IMR-90 (cell line): ENCODE results near the gene ITPR3. TPM values are rescaled to one million over a fixed set of nuclear protein-coding genes. Genes with fewer than 3 reads are reported as not detected.

ENCODE experiments used
- ATAC-seq: fragments of 200-7000 bp; cut with Tn5 transposase; 2 replicates; pipeline ENCODE4 v1.9.1; 2020; ENCODE audit warnings: low read depth, mild to moderate bottlenecking, moderate library complexity
- BruUV-seq: library from RNA; stranded (reverse); fragments of 400-500 nt; replicated peaks from 2 replicates; lab custom pipeline; 2021; lab: Mats Ljungman, UMichigan
- CTCF ChIA-PET: fragments of 300-600 bp; formaldehyde crosslinking; extraction: SDS; loops from one replicate; lab custom pipeline; 2021; ENCODE audit warnings: antibody characterized with exemption; lab: Yijun Ruan, JAX
- POLR2A ChIA-PET: fragments of 300-600 bp; sonication (Branson Sonifier 250); formaldehyde crosslinking; loops from one replicate; lab custom pipeline; 2022; ENCODE audit warnings: antibody characterized with exemption; ENCODE audit not compliant: unreplicated experiment; lab: Charles Lee
- DNase-seq: peaks from one replicate; pipeline ENCODE4 v3.0.0; 2013
- H2AFZ ChIP-seq: replicated peaks from 2 replicates; pipeline ENCODE3; 2013; ENCODE audit warnings: low read length, mild to moderate bottlenecking; ENCODE audit not compliant: poor library complexity
- H2AK5ac ChIP-seq: 2 replicates; pipeline ENCODE4 v1.6.1; 2013; ENCODE audit warnings: low read depth, low read length, inconsistent platforms
- H2AK9ac ChIP-seq: replicated peaks from 2 replicates; pipeline ENCODE3; 2013; ENCODE audit warnings: mild to moderate bottlenecking, low read depth, low read length, moderate library complexity; ENCODE audit not compliant: poor library complexity
- H2BK120ac ChIP-seq: 2 replicates; pipeline ENCODE4 v1.6.1; 2013; ENCODE audit warnings: low read depth, low read length, inconsistent platforms
- H2BK15ac ChIP-seq: 3 replicates; pipeline ENCODE4 v1.6.1; 2013; ENCODE audit warnings: low read depth, low read length, inconsistent platforms
- H2BK20ac ChIP-seq: 2 replicates; pipeline ENCODE4 v1.6.1; 2013; ENCODE audit warnings: low read depth, mild to moderate bottlenecking, inconsistent platforms, low read length, moderate library complexity
- H2BK5ac ChIP-seq: 2 replicates; pipeline ENCODE4 v1.6.1; 2013; ENCODE audit warnings: mild to moderate bottlenecking, low read depth, low read length, inconsistent platforms; ENCODE audit not compliant: poor library complexity, severe bottlenecking
- H3K14ac ChIP-seq: replicated peaks from 2 replicates; pipeline ENCODE4 v1.6.1; 2013; ENCODE audit warnings: low read depth, low read length, inconsistent platforms
- H3K18ac ChIP-seq: 2 replicates; pipeline ENCODE4 v1.6.1; 2013; ENCODE audit warnings: low read depth, low read length, control low read depth
- H3K23ac ChIP-seq: 2 replicates; pipeline ENCODE4 v1.6.1; 2013; ENCODE audit warnings: low read depth, low read length, inconsistent platforms
- H3K27ac ChIP-seq: 2 replicates; pipeline ENCODE4 v1.5.1; 2013; ENCODE audit warnings: mild to moderate bottlenecking, control low read depth, low read length; ENCODE audit not compliant: insufficient read depth
- H3K27me3 ChIP-seq: 2 replicates; pipeline ENCODE4 v1.6.1; 2013; ENCODE audit warnings: low read length; ENCODE audit not compliant: control insufficient read depth, insufficient read depth
- H3K36me3 ChIP-seq: 2 replicates; pipeline ENCODE4 v1.6.1; 2013; ENCODE audit warnings: low read length, mixed read lengths; ENCODE audit not compliant: control insufficient read depth, insufficient read depth
- H3K4ac ChIP-seq: 2 replicates; pipeline ENCODE4 v1.6.1; 2013; ENCODE audit warnings: low read depth, low read length, inconsistent platforms
- H3K4me1 ChIP-seq: 2 replicates; pipeline ENCODE4 v1.6.1; 2013; ENCODE audit warnings: low read length, mixed read lengths; ENCODE audit not compliant: control insufficient read depth, insufficient read depth
- H3K4me2 ChIP-seq: 2 replicates; pipeline ENCODE4 v1.6.1; 2013; ENCODE audit warnings: low read depth, mild to moderate bottlenecking, control low read depth, low read length, moderate library complexity
- H3K4me3 ChIP-seq: 2 replicates; pipeline ENCODE4 v1.5.1; 2013; ENCODE audit warnings: low read depth, mild to moderate bottlenecking, control low read depth, low read length, moderate library complexity; ENCODE audit not compliant: insufficient read depth
- H3K56ac ChIP-seq: 2 replicates; pipeline ENCODE4 v1.6.1; 2013; ENCODE audit warnings: low read length, inconsistent platforms; ENCODE audit not compliant: insufficient read depth; ENCODE audit errors: extremely low read depth
- H3K79me1 ChIP-seq, 2 experiments: 2 replicates each; pipeline ENCODE4 v1.6.1; 2013; ENCODE audit warnings: low read length in 2 of 2, inconsistent platforms in 1 of 2, low read depth in 1 of 2
- H3K9ac ChIP-seq: 2 replicates; pipeline ENCODE4 v1.6.1; 2013; ENCODE audit warnings: low read depth, low read length, control low read depth
- H3K9me1 ChIP-seq: 2 replicates; pipeline ENCODE4 v1.6.1; 2013; ENCODE audit warnings: low read length, inconsistent platforms; ENCODE audit not compliant: insufficient read depth
- H3K9me3 ChIP-seq: 2 replicates; pipeline ENCODE4 v1.6.1; 2013; ENCODE audit warnings: low read length; ENCODE audit not compliant: control insufficient read depth, insufficient read depth
- H4K20me1 ChIP-seq: 2 replicates; pipeline ENCODE4 v1.6.1; 2013; ENCODE audit warnings: low read length, inconsistent platforms; ENCODE audit not compliant: insufficient read depth
- H4K5ac ChIP-seq: 2 replicates; pipeline ENCODE4 v1.6.1; 2013; ENCODE audit warnings: mild to moderate bottlenecking, low read depth, low read length, control low read depth
- H4K8ac ChIP-seq, 2 experiments: 2 replicates each; pipeline ENCODE4 v1.6.1; 2013; ENCODE audit warnings: low read depth in 2 of 2, low read length in 2 of 2, control low read depth in 1 of 2, inconsistent platforms in 1 of 2
- H4K91ac ChIP-seq: 2 replicates; pipeline ENCODE4 v1.6.1; 2013; ENCODE audit warnings: low read depth, low read length, inconsistent platforms; ENCODE audit not compliant: insufficient read depth
- BHLHE40 ChIP-seq: fragments of 150-350 bp; IDR thresholded peaks from 2 replicates; pipeline ENCODE4 v1.6.1; 2016; ENCODE audit warnings: mild to moderate bottlenecking, low read depth, low read length
- CEBPB ChIP-seq: IDR thresholded peaks from 2 replicates; pipeline ENCODE4 v1.6.1; 2012; ENCODE audit warnings: low read depth, low read length, improper control_type of control experiment
- CHD1 ChIP-seq: IDR thresholded peaks from 2 replicates; pipeline ENCODE4 v1.6.1; 2012; ENCODE audit warnings: low read depth, low read length, improper control_type of control experiment
- FOS ChIP-seq: fragments of 150-350 bp; IDR thresholded peaks from 2 replicates; pipeline ENCODE4 v1.6.1; 2016; ENCODE audit warnings: low read depth, low read length
- MAFK ChIP-seq: IDR thresholded peaks from 2 replicates; pipeline ENCODE4 v1.6.1; 2012; ENCODE audit warnings: low read depth, low read length, improper control_type of control experiment
- MAZ ChIP-seq: IDR thresholded peaks from 2 replicates; pipeline ENCODE4 v1.6.1; 2012; ENCODE audit warnings: low read depth, mild to moderate bottlenecking, low read length, improper control_type of control experiment, moderate library complexity, borderline replicate concordance
- MXI1 ChIP-seq: IDR thresholded peaks from 2 replicates; pipeline ENCODE4 v1.6.1; 2012; ENCODE audit warnings: low read depth, mild to moderate bottlenecking, low read length, moderate library complexity, borderline replicate concordance
- NFE2L2 ChIP-seq: fragments of 150-350 bp; IDR thresholded peaks from 2 replicates; pipeline ENCODE4 v1.6.1; 2016; ENCODE audit warnings: low read depth, mild to moderate bottlenecking, low read length
- POLR2A ChIP-seq: IDR thresholded peaks from 2 replicates; pipeline ENCODE4 v1.6.1; 2012; ENCODE audit warnings: mild to moderate bottlenecking, low read depth, low read length
- RAD21 ChIP-seq: IDR thresholded peaks from 2 replicates; pipeline ENCODE4 v1.6.1; 2012; ENCODE audit warnings: low read length, improper control_type of control experiment
- RCOR1 ChIP-seq: IDR thresholded peaks from 2 replicates; pipeline ENCODE4 v1.6.1; 2012; ENCODE audit warnings: mild to moderate bottlenecking, low read length, improper control_type of control experiment; ENCODE audit not compliant: insufficient replicate concordance
- RFX5 ChIP-seq: IDR thresholded peaks from 2 replicates; pipeline ENCODE4 v1.8.0; 2012; ENCODE audit warnings: low read depth, mild to moderate bottlenecking, low read length, moderate library complexity
- SMC3 ChIP-seq: fragments of 150-350 bp; IDR thresholded peaks from 2 replicates; pipeline ENCODE4 v1.6.1; 2016; ENCODE audit warnings: low read depth, mild to moderate bottlenecking, antibody characterized with exemption, low read length, moderate library complexity
- WGBS, 2 experiments: methylation state at CpG; one replicate each; pipeline versions ENCODE4 v1.1.5 to v1.1.7; 2013; ENCODE audit warnings: missing lambda C conversion rate in 2 of 2; ENCODE audit not compliant: insufficient read length in 1 of 2; ENCODE audit errors: extremely low coverage in 2 of 2; 5-methylcytosine and 5-hydroxymethylcytosine counted together
- dilution Hi-C: fragments of 300-500 bp; cut with HindIII; formaldehyde crosslinking; loops from one replicate; pipeline ENCODE4 v1.14.3; 2018; ENCODE audit warnings: low sequenced_read_pairs; ENCODE audit not compliant: unreplicated experiment
- in situ Hi-C: fragments of 300-500 bp; cut with MboI; formaldehyde crosslinking; loops from 3 replicates; pipeline ENCODE4 v1.14.3; 2019; ENCODE audit warnings: low sequenced_read_pairs, inconsistent platforms, mixed read lengths
- intact Hi-C: fragments of 100-400 bp; cut with micrococcal nuclease; formaldehyde crosslinking; loops from 2 replicates; pipeline ENCODE4 v1.10.0; 2022
- polyA plus RNA-seq, 3 experiments: library from polyadenylated mRNA; depleted of rRNA; stranded (reverse); fragments of >200 nt; gene quantifications; 2 replicates each; pipeline ENCODE4 v1.2.3, GENCODE V29; 2012; ENCODE audit warnings: low replicate concordance in 1 of 3
- total RNA-seq: library from RNA; depleted of rRNA; stranded (reverse); fragments of >200 nt; gene quantifications from 2 replicates; pipeline ENCODE4 v1.2.3, GENCODE V29; 2012
- TF ChIP-seq, protein P1 (sequence below): fragments of 150-350 bp; IDR thresholded peaks from 2 replicates; pipeline ENCODE4 v1.6.1; 2017; ENCODE audit warnings: mild to moderate bottlenecking, antibody characterized with exemption, low read length, low read depth
- TF ChIP-seq, protein P2 (sequence below): conservative IDR thresholded peaks from 2 replicates; pipeline ENCODE4 v1.5.1; 2012; ENCODE audit warnings: mild to moderate bottlenecking, low read depth, low read length, improper control_type of control experiment
- TF ChIP-seq, protein P3 (sequence below): fragments of 150-350 bp; IDR thresholded peaks from 2 replicates; pipeline ENCODE4 v1.6.1; 2016; ENCODE audit warnings: low read depth, mild to moderate bottlenecking, low read length, moderate library complexity, borderline replicate concordance

The ITPR3 gene
- total and polyA plus RNA-seq, 2 of the 4 experiments (the other 2 are of a cell fraction) = 1.6 to 3.7 TPM

DNA sequence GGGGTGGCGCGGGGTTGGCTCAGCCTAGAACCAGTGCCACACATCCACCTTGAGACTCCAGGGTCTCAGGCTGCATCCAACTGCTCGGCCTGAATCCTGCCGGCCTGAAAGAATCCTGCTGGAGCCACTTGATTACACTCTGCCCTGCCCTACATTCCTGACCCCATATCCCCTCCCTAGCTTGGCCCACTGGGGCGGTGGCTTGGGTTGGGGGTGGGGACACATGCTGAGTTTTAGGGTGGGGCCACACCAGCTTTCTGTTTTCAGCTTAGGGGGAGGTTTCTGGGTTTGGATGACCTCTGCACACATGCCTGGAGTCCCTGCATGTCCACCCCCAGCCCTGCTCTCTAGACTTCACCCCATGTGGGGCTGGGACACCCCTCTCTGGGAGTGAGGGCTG, 6.8 kb downstream of the ITPR3 start:
- Histone ChIP-seq H4K20me1 (no peaks in the 10 kb centered on the region), H2AFZ (no peak overlapping the region), H2BK5ac (no peak overlapping the region), H3K79me1 (peaks cover 0 to 12% of the 10 kb centered on the region in 2 experiments; a peak in 1 of 4 replicates), H2AK9ac (peak overlapping the region; percentile 58), H4K5ac (no peak overlapping the region), H3K27ac (no peak overlapping the region), H3K36me3 (no peaks in the 10 kb centered on the region), H3K4ac (no peak overlapping the region), H3K56ac (no peak overlapping the region), H3K9me3 (no peaks in the 10 kb centered on the region), H2BK120ac (no peak overlapping the region), H2BK15ac (no peak overlapping the region), H3K9me1 (peaks cover 10% of the 10 kb centered on the region), H3K23ac (no peak overlapping the region), H3K4me3 (no peak overlapping the region), H2AK5ac (no peak overlapping the region), H3K18ac (no peak overlapping the region), H3K14ac (no peak overlapping the region), H2BK20ac (no peak overlapping the region), H4K91ac (no peak overlapping the region), H3K4me1 (no peaks in the 10 kb centered on the region), H4K8ac (no peak overlapping the region), H3K27me3 (no peaks in the 10 kb centered on the region), H3K4me2 (no peak overlapping the region), H3K9ac (no peak overlapping the region)
- in situ Hi-C loops (no loop called here), dilution Hi-C loops (no loop called here), intact Hi-C loops (no loop called here)
- no peak for TF ChIP-seq MAFK
- TF ChIP-seq POLR2A = no peak
- TF ChIP-seq NFE2L2 = no peak
- no peak for TF ChIP-seq CHD1
- no peak for TF ChIP-seq FOS
- no peak for TF ChIP-seq RCOR1
- TF ChIP-seq RAD21 = no peak
- TF ChIP-seq RFX5 = no peak
- TF ChIP-seq, protein P1, sequence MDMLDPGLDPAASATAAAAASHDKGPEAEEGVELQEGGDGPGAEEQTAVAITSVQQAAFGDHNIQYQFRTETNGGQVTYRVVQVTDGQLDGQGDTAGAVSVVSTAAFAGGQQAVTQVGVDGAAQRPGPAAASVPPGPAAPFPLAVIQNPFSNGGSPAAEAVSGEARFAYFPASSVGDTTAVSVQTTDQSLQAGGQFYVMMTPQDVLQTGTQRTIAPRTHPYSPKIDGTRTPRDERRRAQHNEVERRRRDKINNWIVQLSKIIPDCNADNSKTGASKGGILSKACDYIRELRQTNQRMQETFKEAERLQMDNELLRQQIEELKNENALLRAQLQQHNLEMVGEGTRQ = no peak
- no peak for TF ChIP-seq CEBPB
- no peak for TF ChIP-seq MXI1
- TF ChIP-seq, protein P2, sequence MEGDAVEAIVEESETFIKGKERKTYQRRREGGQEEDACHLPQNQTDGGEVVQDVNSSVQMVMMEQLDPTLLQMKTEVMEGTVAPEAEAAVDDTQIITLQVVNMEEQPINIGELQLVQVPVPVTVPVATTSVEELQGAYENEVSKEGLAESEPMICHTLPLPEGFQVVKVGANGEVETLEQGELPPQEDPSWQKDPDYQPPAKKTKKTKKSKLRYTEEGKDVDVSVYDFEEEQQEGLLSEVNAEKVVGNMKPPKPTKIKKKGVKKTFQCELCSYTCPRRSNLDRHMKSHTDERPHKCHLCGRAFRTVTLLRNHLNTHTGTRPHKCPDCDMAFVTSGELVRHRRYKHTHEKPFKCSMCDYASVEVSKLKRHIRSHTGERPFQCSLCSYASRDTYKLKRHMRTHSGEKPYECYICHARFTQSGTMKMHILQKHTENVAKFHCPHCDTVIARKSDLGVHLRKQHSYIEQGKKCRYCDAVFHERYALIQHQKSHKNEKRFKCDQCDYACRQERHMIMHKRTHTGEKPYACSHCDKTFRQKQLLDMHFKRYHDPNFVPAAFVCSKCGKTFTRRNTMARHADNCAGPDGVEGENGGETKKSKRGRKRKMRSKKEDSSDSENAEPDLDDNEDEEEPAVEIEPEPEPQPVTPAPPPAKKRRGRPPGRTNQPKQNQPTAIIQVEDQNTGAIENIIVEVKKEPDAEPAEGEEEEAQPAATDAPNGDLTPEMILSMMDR = no peak
- no peak for TF ChIP-seq BHLHE40
- no peak for TF ChIP-seq SMC3
- TF ChIP-seq, protein P3, sequence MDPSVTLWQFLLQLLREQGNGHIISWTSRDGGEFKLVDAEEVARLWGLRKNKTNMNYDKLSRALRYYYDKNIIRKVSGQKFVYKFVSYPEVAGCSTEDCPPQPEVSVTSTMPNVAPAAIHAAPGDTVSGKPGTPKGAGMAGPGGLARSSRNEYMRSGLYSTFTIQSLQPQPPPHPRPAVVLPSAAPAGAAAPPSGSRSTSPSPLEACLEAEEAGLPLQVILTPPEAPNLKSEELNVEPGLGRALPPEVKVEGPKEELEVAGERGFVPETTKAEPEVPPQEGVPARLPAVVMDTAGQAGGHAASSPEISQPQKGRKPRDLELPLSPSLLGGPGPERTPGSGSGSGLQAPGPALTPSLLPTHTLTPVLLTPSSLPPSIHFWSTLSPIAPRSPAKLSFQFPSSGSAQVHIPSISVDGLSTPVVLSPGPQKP = no peak
- no peak for TF ChIP-seq MAZ
- WGBS, 2 experiments = no CpG with 5 or more reads among the region's 5 CpGs
- DNase-seq = no peak
- no peak; the same call in 1 of the 2 replicates for ATAC-seq
- CTCF ChIA-PET = no interaction called here
- no TSS peak for BruUV-seq
- POLR2A ChIA-PET = no interaction called here
